Breast epithelium (tissue), 3 donors: ENCODE data around the gene LASP1NB.

Experiments used
- POLR2A ChIP-seq: fragments of 450-650 bp; IDR thresholded peaks from one replicate; pipeline ENCODE4 v1.6.1; 2016; ENCODE audit warnings: antibody characterized with exemption, mild to moderate bottlenecking, moderate library complexity
- POLR2AphosphoS5 ChIP-seq, 3 donors: sonication (generic); formaldehyde crosslinking; IDR thresholded peaks; one replicate each; pipeline ENCODE4 v1.6.1; 2017; ENCODE audit warnings: antibody characterized with exemption in 3 of 3
- TF ChIP-seq, protein P1 (sequence below), 3 donors: fragments of 450-650 bp; IDR thresholded peaks; one replicate each; pipeline ENCODE4 v1.5.1; 2016 to 2017; ENCODE audit warnings: antibody characterized with exemption in 3 of 3, mild to moderate bottlenecking in 3 of 3, moderate library complexity in 3 of 3

DNA sequence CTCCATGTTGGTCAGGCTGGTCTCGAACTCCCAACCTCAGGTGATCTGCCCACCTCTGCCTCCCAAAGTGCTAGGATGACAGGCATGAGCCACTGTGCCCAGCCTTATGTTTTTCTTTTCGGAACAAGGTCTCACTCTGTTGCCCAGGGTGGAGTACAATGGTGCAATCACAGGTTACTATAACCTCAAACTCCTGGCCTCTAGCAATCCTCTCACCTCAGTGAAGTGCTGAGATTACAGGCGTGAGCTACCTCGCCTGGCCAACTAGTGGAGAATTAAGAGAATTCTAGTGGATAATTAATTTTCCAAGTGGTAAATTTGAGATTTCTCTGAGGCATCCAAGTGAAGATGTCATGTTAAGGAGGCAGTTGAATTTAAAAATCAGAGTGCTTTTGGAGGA, 44.7 kb downstream of the LASP1NB start:
- TF ChIP-seq, protein P1, sequence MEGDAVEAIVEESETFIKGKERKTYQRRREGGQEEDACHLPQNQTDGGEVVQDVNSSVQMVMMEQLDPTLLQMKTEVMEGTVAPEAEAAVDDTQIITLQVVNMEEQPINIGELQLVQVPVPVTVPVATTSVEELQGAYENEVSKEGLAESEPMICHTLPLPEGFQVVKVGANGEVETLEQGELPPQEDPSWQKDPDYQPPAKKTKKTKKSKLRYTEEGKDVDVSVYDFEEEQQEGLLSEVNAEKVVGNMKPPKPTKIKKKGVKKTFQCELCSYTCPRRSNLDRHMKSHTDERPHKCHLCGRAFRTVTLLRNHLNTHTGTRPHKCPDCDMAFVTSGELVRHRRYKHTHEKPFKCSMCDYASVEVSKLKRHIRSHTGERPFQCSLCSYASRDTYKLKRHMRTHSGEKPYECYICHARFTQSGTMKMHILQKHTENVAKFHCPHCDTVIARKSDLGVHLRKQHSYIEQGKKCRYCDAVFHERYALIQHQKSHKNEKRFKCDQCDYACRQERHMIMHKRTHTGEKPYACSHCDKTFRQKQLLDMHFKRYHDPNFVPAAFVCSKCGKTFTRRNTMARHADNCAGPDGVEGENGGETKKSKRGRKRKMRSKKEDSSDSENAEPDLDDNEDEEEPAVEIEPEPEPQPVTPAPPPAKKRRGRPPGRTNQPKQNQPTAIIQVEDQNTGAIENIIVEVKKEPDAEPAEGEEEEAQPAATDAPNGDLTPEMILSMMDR (IDR thresholded peaks at IDR 0.05): no peak
- TF ChIP-seq POLR2A (no peak), POLR2AphosphoS5 (IDR thresholded peaks at IDR 0.05) (no peak)
